ENCODE results near the gene ANP32E. TPM values are rescaled to one million over a fixed set of nuclear protein-coding genes. Genes with fewer than 3 reads are reported as not detected.

Gene ANP32E
- total and polyA plus RNA-seq, 4 donors: 8.8 to 41.5 (median 25.6) TPM

- DNase-seq (ENCODE audit: low spot score): no peak
- Histone ChIP-seq H3K27me3 (ENCODE audit: control insufficient read depth in 4 of 4, insufficient read depth in 4 of 4, low read length in 3 of 4) (no peaks in the 10 kb centered on the region), H3K9ac (ENCODE audit: low read depth in 1 of 2, low read length in 2 of 2) (no peak overlapping the region), H3K36me3 (ENCODE audit: control insufficient read depth in 4 of 4, insufficient read depth in 3 of 4, low read depth in 1 of 4, low read length in 3 of 4) (no peaks in the 10 kb centered on the region), H3K4me1 (ENCODE audit: control insufficient read depth in 4 of 4, insufficient read depth in 4 of 4, low read length in 3 of 4) (no peaks in the 10 kb centered on the region), H3K9me3 (ENCODE audit: control insufficient read depth in 4 of 4, low read length in 3 of 4) (no peaks in the 10 kb centered on the region), H3K4me3 (ENCODE audit: low read depth in 1 of 3, low read length in 3 of 3) (no peak overlapping the region), H3K27ac (ENCODE audit: low read depth in 1 of 2, low read length in 2 of 2) (no peak overlapping the region)
- TF ChIP-seq TAF1 (conservative IDR thresholded peaks at IDR 0.05) (no peak), NR2F2 (IDR thresholded peaks at IDR 0.05) (no peak), MAX (IDR thresholded peaks at IDR 0.05) (no peak), JUND (IDR thresholded peaks at IDR 0.05) (no peak), HNF4G (IDR thresholded peaks at IDR 0.05) (no peak), GABPA (IDR thresholded peaks at IDR 0.05 in 1 of 2, conservative IDR thresholded peaks at IDR 0.05 in 1 of 2) (no peak), FOXA1 (IDR thresholded peaks at IDR 0.05) (no peak), FOXA2 (IDR thresholded peaks at IDR 0.05) (no peak)
- TF ChIP-seq, protein P1, sequence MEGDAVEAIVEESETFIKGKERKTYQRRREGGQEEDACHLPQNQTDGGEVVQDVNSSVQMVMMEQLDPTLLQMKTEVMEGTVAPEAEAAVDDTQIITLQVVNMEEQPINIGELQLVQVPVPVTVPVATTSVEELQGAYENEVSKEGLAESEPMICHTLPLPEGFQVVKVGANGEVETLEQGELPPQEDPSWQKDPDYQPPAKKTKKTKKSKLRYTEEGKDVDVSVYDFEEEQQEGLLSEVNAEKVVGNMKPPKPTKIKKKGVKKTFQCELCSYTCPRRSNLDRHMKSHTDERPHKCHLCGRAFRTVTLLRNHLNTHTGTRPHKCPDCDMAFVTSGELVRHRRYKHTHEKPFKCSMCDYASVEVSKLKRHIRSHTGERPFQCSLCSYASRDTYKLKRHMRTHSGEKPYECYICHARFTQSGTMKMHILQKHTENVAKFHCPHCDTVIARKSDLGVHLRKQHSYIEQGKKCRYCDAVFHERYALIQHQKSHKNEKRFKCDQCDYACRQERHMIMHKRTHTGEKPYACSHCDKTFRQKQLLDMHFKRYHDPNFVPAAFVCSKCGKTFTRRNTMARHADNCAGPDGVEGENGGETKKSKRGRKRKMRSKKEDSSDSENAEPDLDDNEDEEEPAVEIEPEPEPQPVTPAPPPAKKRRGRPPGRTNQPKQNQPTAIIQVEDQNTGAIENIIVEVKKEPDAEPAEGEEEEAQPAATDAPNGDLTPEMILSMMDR (IDR thresholded peaks at IDR 0.05; ENCODE audit: low read depth, low read length, missing input control): no peak
- WGBS: 80% methylated on average over 1 of the region's 1 CpG
Observed at GRCh38 chr1:150196417-150196816, 39.5 kb downstream of the ANP32E start.

DNA sequence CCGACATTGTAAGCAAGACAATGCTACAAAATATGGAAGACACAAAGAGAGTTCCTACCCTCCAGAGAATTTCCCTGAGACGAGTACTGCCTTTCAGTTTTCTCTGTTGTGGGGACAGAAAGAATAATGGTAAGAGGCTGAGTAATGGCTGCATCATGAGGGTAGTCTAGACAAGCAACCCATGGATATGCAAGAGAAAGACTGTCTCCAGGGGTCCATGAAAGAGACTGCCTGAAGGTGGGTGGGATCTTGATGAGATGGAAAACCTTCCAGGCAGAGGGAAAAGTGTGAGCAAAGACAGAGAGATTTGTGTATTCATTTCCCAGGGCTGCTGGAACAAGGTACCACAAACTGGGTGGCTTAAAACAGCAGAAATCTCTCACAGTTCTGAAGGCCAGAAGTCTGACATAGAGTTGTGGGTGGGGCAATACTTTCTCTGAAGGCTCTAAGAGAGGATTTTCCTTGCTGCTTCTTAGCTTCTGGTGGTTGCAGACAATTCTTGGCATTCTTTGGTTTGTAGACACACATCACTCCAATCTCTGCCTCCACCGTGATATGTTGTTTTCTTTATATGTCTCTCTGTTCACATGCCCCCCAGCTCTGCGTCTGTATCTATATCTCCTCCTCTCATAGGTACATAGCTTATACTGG is 41.4 kb downstream of the ANP32E start:
- Histone ChIP-seq H3K27me3 (ENCODE audit: control insufficient read depth in 4 of 4, insufficient read depth in 4 of 4, low read length in 3 of 4) (no peaks in the 10 kb centered on the region), H3K4me3 (ENCODE audit: low read depth in 1 of 3, low read length in 3 of 3) (no peak overlapping the region), H3K4me1 (ENCODE audit: control insufficient read depth in 4 of 4, insufficient read depth in 4 of 4, low read length in 3 of 4) (no peaks in the 10 kb centered on the region), H3K9ac (ENCODE audit: low read depth in 1 of 2, low read length in 2 of 2) (no peak overlapping the region), H3K36me3 (ENCODE audit: control insufficient read depth in 4 of 4, insufficient read depth in 3 of 4, low read depth in 1 of 4, low read length in 3 of 4) (no peaks in the 10 kb centered on the region), H3K27ac (ENCODE audit: low read depth in 1 of 2, low read length in 2 of 2) (no peak overlapping the region), H3K9me3 (ENCODE audit: control insufficient read depth in 4 of 4, low read length in 3 of 4) (no peaks in the 10 kb centered on the region)
- 88% methylated on average over 4 of the region's 4 CpGs for WGBS
- TF ChIP-seq, protein P2, sequence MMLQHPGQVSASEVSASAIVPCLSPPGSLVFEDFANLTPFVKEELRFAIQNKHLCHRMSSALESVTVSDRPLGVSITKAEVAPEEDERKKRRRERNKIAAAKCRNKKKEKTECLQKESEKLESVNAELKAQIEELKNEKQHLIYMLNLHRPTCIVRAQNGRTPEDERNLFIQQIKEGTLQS (IDR thresholded peaks at IDR 0.05): no peak
- TF ChIP-seq SP1 (IDR thresholded peaks at IDR 0.05): no peak
- TF ChIP-seq EGR1 (IDR thresholded peaks at IDR 0.05; ENCODE audit: low read depth in 2 of 2): no peak
- TF ChIP-seq MAX (IDR thresholded peaks at IDR 0.05): no peak
- TF ChIP-seq JUND (IDR thresholded peaks at IDR 0.05): no peak
- TF ChIP-seq, protein P1 (IDR thresholded peaks at IDR 0.05; ENCODE audit: low read depth, low read length, missing input control): no peak
- TF ChIP-seq RAD21 (IDR thresholded peaks at IDR 0.05): no peak
- no peak for TF ChIP-seq HNF4A (conservative IDR thresholded peaks at IDR 0.05)
- no peak for TF ChIP-seq TAF1 (conservative IDR thresholded peaks at IDR 0.05)
- TF ChIP-seq YY1 (IDR thresholded peaks at IDR 0.05): no peak
- TF ChIP-seq RXRA (IDR thresholded peaks at IDR 0.05): no peak
- no peak for TF ChIP-seq HNF4G (IDR thresholded peaks at IDR 0.05)
- no peak for TF ChIP-seq FOXA2 (IDR thresholded peaks at IDR 0.05)
- TF ChIP-seq GABPA (IDR thresholded peaks at IDR 0.05 in 1 of 2, conservative IDR thresholded peaks at IDR 0.05 in 1 of 2): no peak
- TF ChIP-seq, protein P3, sequence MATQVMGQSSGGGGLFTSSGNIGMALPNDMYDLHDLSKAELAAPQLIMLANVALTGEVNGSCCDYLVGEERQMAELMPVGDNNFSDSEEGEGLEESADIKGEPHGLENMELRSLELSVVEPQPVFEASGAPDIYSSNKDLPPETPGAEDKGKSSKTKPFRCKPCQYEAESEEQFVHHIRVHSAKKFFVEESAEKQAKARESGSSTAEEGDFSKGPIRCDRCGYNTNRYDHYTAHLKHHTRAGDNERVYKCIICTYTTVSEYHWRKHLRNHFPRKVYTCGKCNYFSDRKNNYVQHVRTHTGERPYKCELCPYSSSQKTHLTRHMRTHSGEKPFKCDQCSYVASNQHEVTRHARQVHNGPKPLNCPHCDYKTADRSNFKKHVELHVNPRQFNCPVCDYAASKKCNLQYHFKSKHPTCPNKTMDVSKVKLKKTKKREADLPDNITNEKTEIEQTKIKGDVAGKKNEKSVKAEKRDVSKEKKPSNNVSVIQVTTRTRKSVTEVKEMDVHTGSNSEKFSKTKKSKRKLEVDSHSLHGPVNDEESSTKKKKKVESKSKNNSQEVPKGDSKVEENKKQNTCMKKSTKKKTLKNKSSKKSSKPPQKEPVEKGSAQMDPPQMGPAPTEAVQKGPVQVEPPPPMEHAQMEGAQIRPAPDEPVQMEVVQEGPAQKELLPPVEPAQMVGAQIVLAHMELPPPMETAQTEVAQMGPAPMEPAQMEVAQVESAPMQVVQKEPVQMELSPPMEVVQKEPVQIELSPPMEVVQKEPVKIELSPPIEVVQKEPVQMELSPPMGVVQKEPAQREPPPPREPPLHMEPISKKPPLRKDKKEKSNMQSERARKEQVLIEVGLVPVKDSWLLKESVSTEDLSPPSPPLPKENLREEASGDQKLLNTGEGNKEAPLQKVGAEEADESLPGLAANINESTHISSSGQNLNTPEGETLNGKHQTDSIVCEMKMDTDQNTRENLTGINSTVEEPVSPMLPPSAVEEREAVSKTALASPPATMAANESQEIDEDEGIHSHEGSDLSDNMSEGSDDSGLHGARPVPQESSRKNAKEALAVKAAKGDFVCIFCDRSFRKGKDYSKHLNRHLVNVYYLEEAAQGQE (IDR thresholded peaks at IDR 0.05): no peak
- no peak for TF ChIP-seq FOXA1 (IDR thresholded peaks at IDR 0.05)
- TF ChIP-seq NR2F2 (IDR thresholded peaks at IDR 0.05): no peak
- TF ChIP-seq, protein P4, sequence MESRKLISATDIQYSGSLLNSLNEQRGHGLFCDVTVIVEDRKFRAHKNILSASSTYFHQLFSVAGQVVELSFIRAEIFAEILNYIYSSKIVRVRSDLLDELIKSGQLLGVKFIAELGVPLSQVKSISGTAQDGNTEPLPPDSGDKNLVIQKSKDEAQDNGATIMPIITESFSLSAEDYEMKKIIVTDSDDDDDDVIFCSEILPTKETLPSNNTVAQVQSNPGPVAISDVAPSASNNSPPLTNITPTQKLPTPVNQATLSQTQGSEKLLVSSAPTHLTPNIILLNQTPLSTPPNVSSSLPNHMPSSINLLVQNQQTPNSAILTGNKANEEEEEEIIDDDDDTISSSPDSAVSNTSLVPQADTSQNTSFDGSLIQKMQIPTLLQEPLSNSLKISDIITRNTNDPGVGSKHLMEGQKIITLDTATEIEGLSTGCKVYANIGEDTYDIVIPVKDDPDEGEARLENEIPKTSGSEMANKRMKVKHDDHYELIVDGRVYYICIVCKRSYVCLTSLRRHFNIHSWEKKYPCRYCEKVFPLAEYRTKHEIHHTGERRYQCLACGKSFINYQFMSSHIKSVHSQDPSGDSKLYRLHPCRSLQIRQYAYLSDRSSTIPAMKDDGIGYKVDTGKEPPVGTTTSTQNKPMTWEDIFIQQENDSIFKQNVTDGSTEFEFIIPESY (IDR thresholded peaks at IDR 0.05): no peak
- no peak for DNase-seq (ENCODE audit: low spot score)

All from liver (tissue), 9 donors.